ENCODE results near the gene EEF1AKMT3.
A peak's percentile ranks its signal among the peaks of the same experiment; 100 is the strongest.

The EEF1AKMT3 gene

DNA sequence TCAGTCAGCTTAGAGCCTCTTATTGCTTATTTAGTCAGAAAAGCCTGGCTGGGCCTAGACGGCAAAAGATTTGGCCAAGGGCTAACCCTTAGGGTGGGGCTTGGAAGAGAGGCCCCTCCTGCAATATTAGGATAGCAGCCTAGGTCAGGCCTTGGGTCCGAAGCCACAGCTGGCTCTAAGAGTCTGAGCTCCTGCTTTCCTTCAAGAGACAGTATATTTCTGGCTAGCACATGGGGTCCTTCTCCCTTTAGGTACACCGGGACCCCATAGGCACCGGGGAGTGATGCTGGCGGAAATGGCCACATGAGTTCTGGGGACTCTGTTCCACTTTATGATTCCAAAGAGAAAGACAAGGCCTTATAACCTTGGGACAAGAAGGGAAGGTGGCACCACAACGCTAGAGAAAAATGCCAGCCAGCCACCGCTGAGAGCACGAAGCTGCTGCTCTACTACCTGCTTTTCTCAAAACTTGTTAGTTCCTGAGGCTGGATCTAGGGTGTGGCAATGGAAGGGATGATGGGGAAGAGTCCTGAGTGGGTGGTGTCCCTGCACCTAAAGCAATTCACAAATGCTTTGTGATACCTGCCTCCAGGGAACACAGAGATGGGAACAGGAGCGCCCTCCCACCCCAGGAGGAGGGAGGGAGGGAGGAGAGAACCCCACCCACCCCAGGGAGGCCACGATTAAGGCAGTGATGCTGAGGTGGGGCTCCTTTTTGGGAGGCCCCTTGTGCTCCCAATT is 49.2 kb downstream of the EEF1AKMT3 start:
- no peak for DNase-seq

DNA sequence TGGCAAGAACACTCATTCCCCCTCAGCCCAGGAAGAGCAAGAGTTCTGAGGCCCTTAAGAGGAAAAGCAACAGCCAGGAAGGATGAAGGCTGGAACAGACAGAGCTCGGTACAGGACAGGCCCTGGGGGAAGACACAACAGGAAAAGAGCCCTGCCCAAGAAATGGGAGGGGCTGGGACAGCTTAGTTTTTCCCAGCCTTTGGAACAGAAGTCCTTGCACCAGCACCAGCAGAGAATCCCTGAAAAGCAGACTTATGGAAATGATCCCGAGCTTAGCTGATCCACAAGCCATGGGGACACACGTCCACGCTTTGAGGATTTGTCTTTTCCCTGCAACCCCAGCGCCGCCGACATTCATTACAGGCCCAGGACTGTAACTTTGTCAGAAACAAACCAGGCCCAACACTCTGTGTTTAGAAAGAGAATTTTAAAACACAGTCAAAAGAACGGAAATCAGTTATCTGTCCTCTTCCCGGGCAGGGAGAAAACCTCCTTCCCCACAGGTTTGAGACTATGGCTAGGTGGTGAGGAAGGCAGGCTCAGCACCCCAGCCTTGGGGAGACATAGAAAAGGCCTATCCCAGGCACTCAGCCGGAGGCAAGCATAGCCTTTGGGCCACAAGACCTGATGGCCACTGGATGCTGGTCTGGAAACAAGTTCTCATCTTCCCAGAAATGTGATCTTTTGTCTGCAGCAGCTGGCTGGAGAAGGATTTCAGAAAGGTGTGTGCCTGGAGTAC is 50.1 kb downstream of the EEF1AKMT3 start:
- DNase-seq, result no peak

DNA sequence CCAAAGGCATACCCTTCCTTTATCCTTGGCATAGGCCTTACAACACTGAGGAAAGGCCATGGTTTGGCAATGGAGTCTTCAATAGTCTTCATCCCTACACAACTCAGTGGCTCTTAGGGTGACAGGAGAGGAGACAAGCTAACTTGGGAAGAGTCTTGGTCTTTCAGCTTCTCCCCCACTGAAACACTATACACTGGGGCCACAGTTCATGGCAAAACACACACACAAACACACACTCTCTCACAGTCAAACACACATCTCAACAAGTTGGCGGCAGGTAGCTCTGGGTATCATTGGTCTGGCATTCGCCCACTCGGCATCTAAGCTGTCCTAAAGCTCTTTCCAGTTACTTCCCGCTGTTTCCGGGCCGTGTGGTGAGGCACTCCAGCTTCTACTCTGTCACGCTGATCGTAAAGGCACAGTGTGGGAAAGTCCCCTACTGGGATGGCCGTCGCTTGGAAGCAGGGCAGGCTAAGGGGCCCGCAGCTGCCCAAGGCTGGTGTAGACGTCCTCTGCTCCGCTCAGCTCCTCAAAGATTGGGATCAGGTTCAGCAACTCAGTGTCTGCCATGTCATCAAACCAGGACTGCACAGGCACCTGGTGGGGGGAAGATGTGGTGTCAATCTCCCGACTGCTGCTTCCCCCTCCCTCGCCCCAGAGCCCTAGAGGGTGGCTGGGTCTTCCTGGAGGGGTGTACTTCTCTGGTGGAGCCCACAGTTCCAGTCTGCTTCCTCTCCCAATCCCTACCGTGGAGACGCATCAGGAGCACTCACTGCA is 50.9 kb downstream of the EEF1AKMT3 start:
- no peak for DNase-seq

DNA sequence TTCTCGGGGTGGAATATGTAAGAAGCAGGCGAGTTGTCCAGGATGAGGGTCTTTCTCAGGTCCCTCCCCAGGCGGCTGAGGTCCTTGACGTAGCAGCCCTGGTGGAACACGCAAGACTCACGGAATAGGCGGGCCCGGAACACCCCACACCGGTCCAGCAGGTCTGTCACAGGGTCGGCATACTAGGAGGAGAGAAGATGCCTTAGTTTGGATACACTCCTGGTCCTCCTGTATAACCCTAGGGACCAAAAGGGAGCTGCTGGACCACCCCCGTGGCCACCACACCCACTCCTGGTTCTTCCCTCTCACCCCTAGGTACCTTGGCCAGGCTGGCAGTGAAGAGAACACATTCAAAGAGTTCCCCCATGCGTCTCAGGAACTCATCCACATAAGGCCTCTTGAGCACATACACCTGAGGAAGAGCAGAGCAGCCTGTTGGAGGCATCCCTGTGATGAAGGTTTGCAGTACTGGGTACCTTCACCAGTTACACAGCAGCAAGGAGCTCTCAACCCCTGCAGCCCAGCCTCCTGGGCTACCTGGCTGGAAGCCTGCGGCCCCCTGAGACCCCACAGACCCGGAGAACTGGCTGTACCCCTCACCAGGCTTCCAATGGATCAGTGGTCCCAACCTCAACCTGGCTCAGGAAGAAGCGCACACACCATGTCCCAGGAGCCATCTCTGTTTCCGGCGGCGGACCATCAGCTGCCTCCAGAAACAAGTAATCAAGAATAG is 51.7 kb downstream of the EEF1AKMT3 start:
- no peak for DNase-seq

DNA sequence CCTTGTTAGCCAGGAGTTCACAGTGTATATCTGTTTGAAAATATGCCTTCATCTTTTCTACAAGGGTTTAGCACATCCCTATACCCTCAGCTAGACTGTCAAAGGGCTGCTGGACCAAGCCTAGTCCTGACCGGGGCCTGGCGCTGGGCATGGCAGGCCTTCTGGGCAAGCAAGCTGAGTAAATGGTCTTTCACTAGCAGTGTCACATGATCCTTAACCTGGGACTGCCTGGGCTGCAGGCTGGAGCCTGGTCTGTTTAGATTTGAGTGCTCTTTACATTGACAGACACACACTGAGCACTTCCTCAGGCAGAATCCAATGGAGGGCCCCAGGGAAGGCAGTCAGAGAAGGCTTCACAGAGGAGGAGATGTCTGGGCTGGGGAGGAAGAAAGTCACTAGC is 53.0 kb downstream of the EEF1AKMT3 start:
- DNase-seq, result no peak

DNA sequence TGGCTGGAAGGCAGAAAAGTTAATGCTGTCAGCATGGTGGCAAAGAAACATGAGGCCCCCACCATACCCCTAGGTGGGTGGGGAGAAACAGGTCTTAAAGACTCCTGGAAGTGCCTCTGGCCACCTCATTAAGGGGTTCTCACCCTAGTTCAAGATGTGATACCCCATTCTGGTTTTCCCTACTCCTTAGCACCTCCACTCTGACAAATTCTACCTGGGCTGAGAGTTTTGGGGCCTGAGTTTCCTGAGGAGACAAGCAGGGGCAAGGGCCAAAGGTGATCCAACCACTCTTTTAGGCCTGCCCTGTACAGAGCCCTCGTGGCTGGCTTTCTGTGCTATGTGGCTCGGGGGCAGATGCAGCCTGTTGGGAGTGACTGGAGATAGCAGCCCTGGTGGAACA is 54.0 kb downstream of the EEF1AKMT3 start:
- DNase-seq, result no peak

DNA sequence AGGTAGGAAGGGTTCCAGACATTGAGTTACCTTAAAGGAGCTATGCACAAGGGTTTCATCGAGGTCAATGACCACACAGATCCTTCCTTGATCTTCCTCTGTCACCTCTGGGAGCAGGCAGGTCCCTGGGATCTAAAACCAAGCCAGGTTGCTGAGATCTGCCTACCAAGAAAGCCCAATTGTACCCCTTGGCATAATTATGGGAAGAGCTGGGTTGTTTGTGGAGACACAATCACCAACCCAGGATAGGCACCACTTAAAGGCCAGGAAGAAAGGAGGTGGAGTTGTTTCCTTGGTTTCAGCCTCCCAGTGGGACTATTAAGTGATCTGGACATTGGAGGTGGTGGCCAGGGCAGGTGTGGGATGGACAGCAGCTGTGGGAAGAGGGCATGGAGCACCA is 54.6 kb downstream of the EEF1AKMT3 start:
- no peak for DNase-seq

DNA sequence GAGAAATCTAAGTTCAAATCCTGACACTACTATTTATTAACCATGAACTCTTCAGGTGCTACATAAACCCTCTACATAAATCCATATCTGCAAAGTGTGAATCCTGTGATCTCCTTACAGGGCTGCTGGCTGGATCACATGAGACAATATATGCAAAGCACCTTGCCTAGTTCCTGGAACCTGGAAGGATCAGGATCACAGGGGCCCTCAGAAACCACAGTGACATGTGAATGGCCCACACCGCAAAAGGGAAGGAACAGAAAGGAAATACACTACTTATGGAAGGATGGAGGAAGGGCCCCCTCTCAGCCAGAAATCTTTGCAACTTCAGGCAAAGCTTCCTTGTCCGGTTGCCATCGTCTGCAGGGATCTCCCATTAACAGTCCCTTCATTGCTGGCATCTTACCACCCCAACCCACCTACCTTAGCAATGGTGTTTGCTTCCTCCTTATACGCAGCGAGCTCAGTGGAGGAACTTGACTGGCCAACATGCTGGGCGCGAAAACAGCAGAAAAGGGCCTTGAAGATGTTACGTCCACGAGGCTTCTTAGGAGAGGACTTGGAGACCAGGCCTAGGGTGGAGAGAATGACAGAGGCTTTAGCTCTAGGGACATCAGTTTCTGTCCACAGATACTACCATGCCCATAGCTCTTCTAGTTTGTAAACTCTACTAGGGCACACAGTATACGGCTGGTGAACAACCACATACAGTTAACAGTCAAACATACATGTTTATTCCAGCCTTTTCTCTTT is 56.8 kb downstream of the EEF1AKMT3 start:
- DNase-seq, result peak in 2 of 3 donors; percentile 23 to 29

DNA sequence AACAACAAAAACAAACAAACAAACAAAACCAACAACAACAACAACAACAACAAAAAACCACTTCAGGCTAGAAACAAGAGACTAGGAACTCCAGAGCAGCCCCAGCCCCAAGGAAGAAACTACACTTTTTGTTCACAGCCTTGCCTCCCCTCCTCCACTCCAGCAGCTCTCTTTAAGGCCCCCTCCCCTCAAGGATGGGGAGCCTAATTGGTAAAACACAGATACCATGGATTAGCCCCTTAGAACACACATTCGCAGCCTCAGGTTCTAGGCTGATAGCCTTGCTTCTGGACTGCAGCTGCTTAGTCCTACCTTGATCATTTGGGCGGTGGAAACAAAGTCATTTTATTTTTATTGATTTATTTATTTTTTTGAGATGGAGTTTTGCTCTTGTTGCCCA is 58.0 kb downstream of the EEF1AKMT3 start:
- no peak for DNase-seq
